Measurements from ENCODE around the gene SGK1.

The SGK1 gene

GRCh38 chr6:134341999-134342567 lies 24.2 kb upstream of the SGK1 start:
- no peaks in the 10 kb centered on the region for H3K9me3 ChIP-seq (ENCODE audit: control insufficient read depth, insufficient read depth, low read length)
- no peaks in the 10 kb centered on the region for H3K9me2 ChIP-seq (replicated peaks; ENCODE audit: control insufficient read depth, low read length)
- no peak overlapping the region for H3K4me2 ChIP-seq (ENCODE audit: low read length)

GRCh38 chr6:134340179-134340975 lies 22.5 kb upstream of the SGK1 start:
- no peaks in the 10 kb centered on the region for H3K27me3 ChIP-seq (ENCODE audit: control insufficient read depth, low read length)
- no peak overlapping the region for H3K4me2 ChIP-seq (ENCODE audit: low read length)
- H3K4me1 ChIP-seq (ENCODE audit: control insufficient read depth, low read length): no peaks in the 10 kb centered on the region
- H3K27ac ChIP-seq (ENCODE audit: low read depth, low read length): no peak overlapping the region
- no peak overlapping the region for H3K4me3 ChIP-seq (ENCODE audit: low read length)
- H3K79me2 ChIP-seq (ENCODE audit: control insufficient read depth, low read length): no peaks in the 10 kb centered on the region
- H3K9me2 ChIP-seq (replicated peaks; ENCODE audit: control insufficient read depth, low read length): no peaks in the 10 kb centered on the region
- no peaks in the 10 kb centered on the region for H3F3A ChIP-seq (ENCODE audit: control insufficient read depth, insufficient read depth)
- no peaks in the 10 kb centered on the region for H3K36me3 ChIP-seq (ENCODE audit: control insufficient read depth, low read length)
- TF ChIP-seq EZH2phosphoT487 (IDR thresholded peaks at IDR 0.05; ENCODE audit: borderline replicate concordance, low read length): no peak
- no peak for TF ChIP-seq CTCF (IDR thresholded peaks at IDR 0.05; ENCODE audit: low read depth, low read length, poor library complexity, severe bottlenecking)
- H4K20me1 ChIP-seq (ENCODE audit: control insufficient read depth, insufficient read depth, low read depth, low read length): no peaks in the 10 kb centered on the region
- no peaks in the 10 kb centered on the region for H3K9me3 ChIP-seq (ENCODE audit: control insufficient read depth, insufficient read depth, low read length)

More at GRCh38 chr6:134341999-134342567, 24.2 kb upstream of the SGK1 start:
- H3K27me3 ChIP-seq (ENCODE audit: control insufficient read depth, low read length): no peaks in the 10 kb centered on the region
- H3K4me3 ChIP-seq (ENCODE audit: low read length): no peak overlapping the region
- H3K79me2 ChIP-seq (ENCODE audit: control insufficient read depth, low read length): no peaks in the 10 kb centered on the region
- no peaks in the 10 kb centered on the region for H3K4me1 ChIP-seq (ENCODE audit: control insufficient read depth, low read length)
- no peaks in the 10 kb centered on the region for H3F3A ChIP-seq (ENCODE audit: control insufficient read depth, insufficient read depth)
- no peaks in the 10 kb centered on the region for H4K20me1 ChIP-seq (ENCODE audit: control insufficient read depth, insufficient read depth, low read depth, low read length)
- no peak for TF ChIP-seq EZH2phosphoT487 (IDR thresholded peaks at IDR 0.05; ENCODE audit: borderline replicate concordance, low read length)
- TF ChIP-seq CTCF (IDR thresholded peaks at IDR 0.05; ENCODE audit: low read depth, low read length, poor library complexity, severe bottlenecking): no peak
- no peak overlapping the region for H3K27ac ChIP-seq (ENCODE audit: low read depth, low read length)
- H3K36me3 ChIP-seq (ENCODE audit: control insufficient read depth, low read length): no peaks in the 10 kb centered on the region

GRCh38 chr6:134339216-134339615 lies 21.3 kb upstream of the SGK1 start:
- Histone ChIP-seq H3K4me1 (ENCODE audit: control insufficient read depth, low read length) (no peaks in the 10 kb centered on the region), H3K9me2 (replicated peaks; ENCODE audit: control insufficient read depth, low read length) (no peaks in the 10 kb centered on the region), H3K36me3 (ENCODE audit: control insufficient read depth, low read length) (no peaks in the 10 kb centered on the region), H3K27ac (ENCODE audit: low read depth, low read length) (no peak overlapping the region), H3K9me3 (ENCODE audit: control insufficient read depth, insufficient read depth, low read length) (no peaks in the 10 kb centered on the region), H4K20me1 (ENCODE audit: control insufficient read depth, insufficient read depth, low read depth, low read length) (no peaks in the 10 kb centered on the region), H3K4me3 (ENCODE audit: low read length) (no peak overlapping the region), H3K79me2 (ENCODE audit: control insufficient read depth, low read length) (no peaks in the 10 kb centered on the region), H3F3A (ENCODE audit: control insufficient read depth, insufficient read depth) (no peaks in the 10 kb centered on the region), H3K4me2 (ENCODE audit: low read length) (no peak overlapping the region), H3K27me3 (ENCODE audit: control insufficient read depth, low read length) (no peaks in the 10 kb centered on the region)
- TF ChIP-seq EZH2phosphoT487 (IDR thresholded peaks at IDR 0.05; ENCODE audit: borderline replicate concordance, low read length) (no peak), CTCF (IDR thresholded peaks at IDR 0.05; ENCODE audit: low read depth, low read length, poor library complexity, severe bottlenecking) (no peak)

All from DOHH2 (cell line).